Fibroblast of lung (primary cell): ENCODE data around the gene DAB1.

Source experiments
- EZH2 ChIP-seq: IDR thresholded peaks from 2 replicates; pipeline ENCODE4 v1.5.1; 2012; ENCODE audit warnings: low read length, control low read depth, mild to moderate bottlenecking; ENCODE audit errors: missing control alignments
- TF ChIP-seq, protein P1 (sequence below), 2 donors: IDR thresholded peaks in 1 of 2; conservative IDR thresholded peaks in 1 of 2; 1 replicate in 1 of 2; 2 replicates in 1 of 2; pipeline ENCODE4 v1.5.1; 2011 to 2012; ENCODE audit warnings: low read length in 2 of 2, control low read depth in 1 of 2, inconsistent platforms in 1 of 2, low read depth in 1 of 2, mild to moderate bottlenecking in 1 of 2

DNA sequence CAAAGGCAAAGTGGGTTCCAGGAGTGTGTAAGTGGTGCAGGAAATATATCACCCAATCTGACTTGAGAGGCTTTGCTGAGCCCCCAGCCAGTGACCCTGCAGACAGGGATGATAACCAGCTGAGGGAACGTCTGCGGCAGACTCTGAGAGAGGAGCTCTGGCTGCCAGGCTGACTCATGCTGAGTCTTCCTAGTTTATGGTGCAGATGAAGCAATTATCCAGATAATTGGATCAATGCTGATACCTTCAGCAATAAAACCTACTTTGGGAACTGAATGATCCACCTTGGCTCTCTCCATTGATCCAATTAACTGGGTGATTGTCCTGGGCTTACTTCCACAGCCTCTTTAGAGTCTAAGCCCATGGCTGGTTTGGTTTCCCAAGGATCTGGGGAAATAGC is 465.3 kb downstream of the DAB1 start:
- TF ChIP-seq, protein P1, sequence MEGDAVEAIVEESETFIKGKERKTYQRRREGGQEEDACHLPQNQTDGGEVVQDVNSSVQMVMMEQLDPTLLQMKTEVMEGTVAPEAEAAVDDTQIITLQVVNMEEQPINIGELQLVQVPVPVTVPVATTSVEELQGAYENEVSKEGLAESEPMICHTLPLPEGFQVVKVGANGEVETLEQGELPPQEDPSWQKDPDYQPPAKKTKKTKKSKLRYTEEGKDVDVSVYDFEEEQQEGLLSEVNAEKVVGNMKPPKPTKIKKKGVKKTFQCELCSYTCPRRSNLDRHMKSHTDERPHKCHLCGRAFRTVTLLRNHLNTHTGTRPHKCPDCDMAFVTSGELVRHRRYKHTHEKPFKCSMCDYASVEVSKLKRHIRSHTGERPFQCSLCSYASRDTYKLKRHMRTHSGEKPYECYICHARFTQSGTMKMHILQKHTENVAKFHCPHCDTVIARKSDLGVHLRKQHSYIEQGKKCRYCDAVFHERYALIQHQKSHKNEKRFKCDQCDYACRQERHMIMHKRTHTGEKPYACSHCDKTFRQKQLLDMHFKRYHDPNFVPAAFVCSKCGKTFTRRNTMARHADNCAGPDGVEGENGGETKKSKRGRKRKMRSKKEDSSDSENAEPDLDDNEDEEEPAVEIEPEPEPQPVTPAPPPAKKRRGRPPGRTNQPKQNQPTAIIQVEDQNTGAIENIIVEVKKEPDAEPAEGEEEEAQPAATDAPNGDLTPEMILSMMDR (conservative IDR thresholded peaks at IDR 0.05 in 1 of 2, IDR thresholded peaks at IDR 0.05 in 1 of 2; ENCODE audit: low read depth in 1 of 2, low read length in 2 of 2) = no peak
- no peak for TF ChIP-seq EZH2
